Measurements from ENCODE around the gene MRGPRD.

- TF ChIP-seq CTCF (IDR thresholded peaks at IDR 0.05) (no peak), EP300 (IDR thresholded peaks at IDR 0.05) (no peak), POLR2A (IDR thresholded peaks at IDR 0.05) (no peak)
Observed at GRCh38 chr11:69004411-69005182, 23.8 kb upstream of the MRGPRD start.

All from stomach (tissue), 4 donors.